HL-60/S4 (cell line): ENCODE results near the gene ZBTB49.

Experiments
- in situ Hi-C: fragments of 300-500 bp; cut with MboI; formaldehyde crosslinking; loops from 2 replicates; pipeline ENCODE4 v1.14.3; 2022; ENCODE audit warnings: low sequenced_read_pairs

ZBTB49 gene

DNA sequence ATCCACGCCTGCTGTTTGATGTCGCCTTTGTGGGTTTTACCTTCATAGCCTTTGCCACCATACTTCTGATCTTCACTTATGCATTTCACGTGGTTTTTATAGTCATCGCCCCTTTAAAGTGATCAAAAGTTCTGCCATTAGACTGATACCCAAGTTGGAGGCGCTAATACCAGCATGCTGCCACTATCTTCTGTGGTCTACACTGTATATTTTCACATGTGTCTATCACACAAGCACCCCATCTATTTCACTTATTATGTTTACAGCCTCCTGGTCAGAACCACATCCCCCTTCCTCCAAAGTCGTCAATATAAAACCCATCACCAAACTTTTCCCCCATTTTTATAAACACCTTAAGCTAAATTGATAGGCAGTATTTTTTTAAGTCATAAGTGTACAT lies 8.3 kb upstream of the ZBTB49 start:
- in situ Hi-C loops = no loop called here

GRCh38 chr4:4284827-4285618 lies 5.0 kb upstream of the ZBTB49 start:
- in situ Hi-C loops = no loop called here

- in situ Hi-C loops = no loop called here
Observed at GRCh38 chr4:4288098-4288497, 2.0 kb upstream of the ZBTB49 start.

- in situ Hi-C loops = no loop called here
Observed at GRCh38 chr4:4289055-4289454, 996 bp upstream of the ZBTB49 start.

DNA sequence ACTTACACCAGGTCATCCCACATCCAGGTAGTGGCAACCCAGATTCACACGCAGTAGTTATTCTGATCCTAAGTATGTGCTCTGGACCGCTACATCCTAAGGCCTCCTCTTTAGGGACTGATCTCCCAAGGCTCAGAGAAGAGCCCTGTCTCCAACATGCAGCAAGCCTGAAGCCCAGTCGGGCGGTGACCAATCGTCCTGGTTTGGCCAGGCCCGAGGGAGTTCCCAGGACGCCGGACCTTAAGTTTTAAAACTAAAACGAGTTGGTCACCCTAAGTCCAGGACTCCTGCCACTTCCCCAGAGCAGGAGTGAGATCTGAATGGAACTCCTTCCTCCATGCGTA lies 482 bp upstream of the ZBTB49 start:
- in situ Hi-C loops = no loop called here

DNA sequence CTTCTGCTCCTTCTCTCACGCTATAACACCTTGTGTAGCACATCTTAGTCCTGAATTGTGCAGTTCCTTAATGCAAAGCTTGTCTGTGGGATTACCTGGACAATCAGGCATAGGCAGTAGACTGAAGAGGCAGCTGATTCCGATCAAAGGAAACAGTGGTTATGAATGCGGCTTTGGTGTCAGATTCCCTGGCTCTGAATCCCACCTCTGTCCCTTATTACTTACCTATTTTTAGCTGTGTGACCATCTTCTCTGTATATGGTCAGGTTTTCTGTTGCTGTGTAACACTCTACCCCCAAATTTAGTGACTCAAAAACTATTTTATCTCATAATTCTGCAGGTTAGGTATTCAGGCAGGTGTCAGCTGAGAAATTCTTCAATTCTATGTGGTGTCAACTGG lies 3.2 kb downstream of the ZBTB49 start:
- in situ Hi-C loops = no loop called here

DNA sequence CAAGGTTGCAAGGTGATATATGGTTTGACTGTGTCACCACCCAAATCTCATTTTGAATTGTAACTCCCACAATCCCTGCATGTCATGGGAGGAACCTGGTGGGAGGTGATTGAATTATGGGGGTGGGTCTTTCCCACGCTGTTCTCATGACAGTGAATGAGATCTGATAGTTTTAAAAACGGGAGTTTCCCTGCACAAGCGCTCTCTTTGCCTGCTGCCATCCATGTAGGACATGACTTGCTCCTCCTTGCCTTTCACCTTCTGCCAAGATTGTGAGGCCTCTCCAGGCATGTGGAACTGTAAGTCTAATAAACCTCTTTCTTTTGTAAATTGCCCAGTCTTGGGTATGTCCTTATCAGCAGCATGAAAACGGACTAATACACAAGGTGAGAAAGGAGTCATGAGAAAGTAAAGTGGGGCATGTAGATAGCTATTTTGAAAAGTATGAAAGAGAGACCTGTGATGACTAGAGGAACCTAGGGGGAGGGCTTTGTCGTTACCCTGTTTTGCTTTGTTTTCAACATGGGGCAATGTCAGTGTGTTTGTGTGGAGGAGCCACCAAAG lies 6.3 kb downstream of the ZBTB49 start:
- in situ Hi-C loops = no loop called here

- in situ Hi-C loops = no loop called here
Observed at GRCh38 chr4:4299006-4299405, 9.0 kb downstream of the ZBTB49 start.

- in situ Hi-C loops = no loop called here
Observed at GRCh38 chr4:4302001-4302400, 11.9 kb downstream of the ZBTB49 start.

DNA sequence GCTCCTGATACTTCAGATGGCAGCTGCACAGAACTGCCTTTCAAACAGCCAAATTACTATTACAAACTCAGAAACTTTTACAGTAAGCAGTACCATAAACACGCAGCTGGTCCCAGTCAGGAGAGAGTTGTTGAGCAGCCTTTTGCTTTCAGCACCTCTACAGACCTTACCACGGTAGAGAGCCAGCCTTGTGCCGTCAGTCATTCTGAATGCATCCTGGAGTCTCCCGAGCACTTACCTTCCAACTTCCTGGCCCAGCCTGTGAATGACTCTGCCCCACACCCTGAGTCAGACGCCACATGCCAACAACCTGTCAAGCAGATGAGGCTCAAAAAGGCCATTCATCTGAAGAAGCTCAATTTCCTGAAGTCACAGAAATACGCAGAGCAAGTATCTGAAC lies 12.4 kb downstream of the ZBTB49 start:
- in situ Hi-C loops = no loop called here

DNA sequence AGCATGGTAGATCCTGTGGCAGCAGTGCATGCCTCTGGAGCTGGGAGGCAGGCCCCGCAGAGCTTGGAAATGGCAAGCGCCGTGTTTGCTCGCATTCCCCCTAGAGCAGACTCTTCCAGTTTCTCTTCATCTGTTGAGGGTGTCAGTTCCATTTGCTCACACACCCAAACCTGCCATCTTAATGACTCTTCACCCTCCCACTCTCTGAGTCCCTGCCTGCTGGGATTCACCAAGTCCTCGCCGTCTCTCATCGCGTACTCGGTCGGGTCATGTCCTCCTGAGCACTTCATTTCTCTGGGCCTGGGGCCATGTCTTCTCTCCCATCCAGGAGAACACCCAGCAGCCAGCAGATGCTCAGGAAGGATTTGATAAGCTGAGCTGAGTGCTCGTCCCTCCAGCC lies 16.9 kb downstream of the ZBTB49 start:
- in situ Hi-C loops = no loop called here

DNA sequence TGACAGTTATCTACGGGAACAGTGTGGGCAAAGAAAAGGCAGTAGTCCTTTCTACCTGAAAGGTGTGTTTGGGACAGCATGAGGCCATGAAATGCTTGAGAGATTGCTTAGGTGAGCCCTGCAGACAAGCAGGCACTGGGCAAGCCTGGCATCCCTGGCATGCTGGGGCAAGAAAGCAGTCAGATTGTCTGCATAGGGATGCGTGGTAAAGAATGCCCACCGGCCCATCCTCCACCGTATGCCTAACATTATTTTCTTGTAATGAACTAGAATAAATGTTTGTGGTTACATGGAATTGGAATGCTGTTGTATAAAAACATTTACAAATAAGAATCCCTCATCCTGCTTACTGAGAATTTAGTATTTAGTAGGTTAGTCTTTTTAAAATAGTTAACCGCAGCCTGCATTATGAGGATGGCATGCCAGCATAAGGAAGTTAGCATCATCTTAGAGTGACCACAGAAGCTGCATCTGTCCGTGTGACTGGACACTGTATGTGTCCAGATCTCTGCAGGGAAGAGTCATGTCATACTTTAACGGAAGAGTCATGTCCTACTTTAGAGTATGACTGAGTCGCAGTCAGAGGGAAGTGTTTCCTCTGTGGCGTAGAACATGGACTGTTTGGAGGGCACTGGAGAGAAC lies 18.9 kb downstream of the ZBTB49 start:
- in situ Hi-C loops = no loop called here

DNA sequence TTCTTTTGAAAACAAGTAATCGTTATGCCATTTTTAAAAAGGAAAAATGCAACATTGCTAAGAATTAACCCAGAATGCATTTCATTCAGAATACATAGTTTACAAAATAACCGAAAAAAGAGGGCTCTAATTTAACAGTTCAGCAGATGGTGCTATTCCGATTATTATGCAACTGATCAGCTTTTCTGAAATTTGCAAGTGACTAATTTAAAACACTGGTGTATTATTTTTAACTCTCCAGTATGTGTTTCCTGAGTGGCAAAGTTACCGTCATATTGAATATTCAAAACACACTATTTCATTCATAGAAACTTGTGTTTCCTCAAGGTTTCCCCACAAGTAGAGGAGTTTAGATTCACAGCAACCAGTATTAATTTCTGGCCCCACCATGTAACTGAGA lies 21.1 kb downstream of the ZBTB49 start:
- in situ Hi-C loops = no loop called here

- in situ Hi-C loops = no loop called here
Observed at GRCh38 chr4:4315461-4316149, 25.6 kb downstream of the ZBTB49 start.

DNA sequence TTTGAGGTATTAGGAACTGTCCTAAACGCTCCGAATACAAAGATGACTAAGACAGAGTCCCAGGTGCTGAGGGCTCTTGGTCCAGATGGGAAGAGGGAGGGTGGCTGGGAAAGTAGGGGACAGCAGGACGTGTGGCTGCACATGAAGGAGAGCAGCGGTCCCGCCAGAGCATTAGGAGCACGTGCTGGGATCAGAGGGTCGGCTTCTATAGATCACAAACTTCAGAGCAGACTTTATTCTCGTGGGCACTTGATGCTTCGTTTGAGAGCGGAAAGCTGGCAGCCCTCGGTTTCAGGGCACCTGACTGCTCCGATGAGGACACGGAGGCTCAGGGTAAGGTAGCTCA lies 26.1 kb downstream of the ZBTB49 start:
- in situ Hi-C loops = no loop called here

DNA sequence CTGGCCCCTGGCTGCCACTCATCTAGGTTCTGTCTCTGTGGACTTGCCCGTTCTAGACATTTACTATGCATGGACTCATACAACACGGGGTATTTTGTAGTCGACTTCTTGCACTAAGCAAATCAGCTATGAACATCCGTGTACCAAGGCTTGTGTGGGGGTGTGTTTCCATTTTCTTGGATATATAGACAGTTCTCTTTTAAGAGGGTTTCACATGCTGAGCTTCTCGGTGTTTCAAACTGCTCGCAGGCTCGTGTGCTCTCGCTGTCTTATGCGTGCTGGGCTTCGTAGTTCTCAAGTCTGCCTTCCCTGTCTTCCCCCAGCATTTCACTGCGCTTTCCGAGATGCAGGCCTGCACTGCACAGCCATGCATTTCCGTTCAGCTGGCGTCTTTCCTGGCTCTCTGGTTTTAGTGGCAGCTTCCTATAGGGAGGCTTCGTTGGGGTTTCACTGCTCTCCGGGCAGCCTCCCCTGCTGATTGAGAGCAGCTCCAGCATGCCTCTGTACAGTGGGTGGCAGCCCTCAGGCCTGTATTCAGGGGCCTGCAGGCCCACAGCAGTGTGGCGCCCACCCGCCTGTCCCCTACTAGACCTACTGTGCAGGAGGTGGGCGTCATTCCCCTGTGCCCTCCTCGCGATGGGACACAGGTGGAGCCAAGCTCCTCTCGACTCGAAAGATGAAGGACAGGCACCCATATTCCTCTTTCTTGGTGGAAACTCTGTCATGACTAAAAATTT lies 27.6 kb downstream of the ZBTB49 start:
- in situ Hi-C loops = no loop called here

- in situ Hi-C loops = no loop called here
Observed at GRCh38 chr4:4320528-4320927, 30.5 kb downstream of the ZBTB49 start.

DNA sequence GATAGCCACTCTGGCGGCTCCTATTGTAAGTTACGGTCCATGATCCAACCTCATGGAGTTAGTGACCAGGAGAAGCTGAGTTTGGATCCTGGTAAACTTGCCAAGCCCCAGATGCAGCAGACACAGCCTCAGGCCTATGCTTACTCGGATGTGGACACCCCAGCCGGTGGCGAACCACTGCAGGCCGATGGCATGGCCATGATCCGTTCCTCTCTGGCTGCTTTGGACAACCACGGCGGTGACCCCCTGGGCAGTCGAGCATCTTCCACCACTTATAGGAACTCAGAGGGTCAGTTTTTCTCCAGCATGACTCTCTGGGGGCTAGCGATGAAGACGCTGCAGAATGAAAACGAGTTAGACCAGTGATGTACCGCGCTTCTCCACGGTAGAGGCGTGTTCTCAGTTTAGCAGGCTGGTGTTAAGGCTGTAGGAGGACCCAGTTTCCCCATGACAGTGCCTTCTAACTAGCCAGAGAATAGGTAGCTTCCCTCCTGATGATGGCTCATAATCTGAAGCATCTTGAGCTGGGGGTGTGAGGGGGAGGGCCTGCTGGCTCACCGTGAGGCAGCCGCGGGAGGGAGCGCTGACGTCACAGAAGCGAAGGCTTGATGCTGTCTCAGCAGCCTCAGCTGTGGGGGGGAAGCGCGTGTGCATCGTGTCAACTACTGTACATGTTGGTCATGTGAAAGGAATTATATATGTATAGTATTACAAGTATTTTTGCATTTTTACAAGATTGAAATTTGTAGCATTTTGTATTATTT lies 31.1 kb downstream of the ZBTB49 start:
- in situ Hi-C loops = no loop called here

GRCh38 chr4:4321951-4322688 lies 32.1 kb downstream of the ZBTB49 start:
- in situ Hi-C loops = no loop called here
